Stimulated activated CD8-positive, alpha-beta memory T cell treated with anti-CD3 and anti-CD28 coated beads, Interleukin-7, amount 100 ng/mL, for 48 hours (primary cell): ENCODE results near the gene KCNMA1.

Experiments used
- DNase-seq, 2 donors: peaks; one replicate each; pipeline ENCODE4 v3.0.0-alpha.2; 2020; ENCODE audit warnings: low read depth in 1 of 2; ENCODE audit errors: extremely low read depth in 1 of 2

KCNMA1 gene

GRCh38 chr10:77016855-77017254 is 620.8 kb downstream of the KCNMA1 start:
- no peak for DNase-seq

- no peak for DNase-seq
Measured at GRCh38 chr10:77016278-77016815, 621.3 kb downstream of the KCNMA1 start.

GRCh38 chr10:77015360-77015759 is 622.2 kb downstream of the KCNMA1 start:
- DNase-seq: no peak

GRCh38 chr10:77012812-77013500 is 624.7 kb downstream of the KCNMA1 start:
- no peak for DNase-seq

- DNase-seq: no peak
Measured at GRCh38 chr10:77011874-77012811, 625.5 kb downstream of the KCNMA1 start.

- no peak for DNase-seq
Measured at GRCh38 chr10:77010430-77010829, 627.2 kb downstream of the KCNMA1 start.

GRCh38 chr10:77007834-77008233 is 629.8 kb downstream of the KCNMA1 start:
- DNase-seq: no peak

- no peak for DNase-seq
Measured at GRCh38 chr10:77006836-77007511, 630.6 kb downstream of the KCNMA1 start.

- no peak for DNase-seq
Measured at GRCh38 chr10:77005871-77006270, 631.7 kb downstream of the KCNMA1 start.

- no peak for DNase-seq
Measured at GRCh38 chr10:77004917-77005564, 632.6 kb downstream of the KCNMA1 start.

- no peak for DNase-seq
Measured at GRCh38 chr10:77002872-77003271, 634.7 kb downstream of the KCNMA1 start.

- DNase-seq: no peak
Measured at GRCh38 chr10:77001206-77001605, 636.4 kb downstream of the KCNMA1 start.

GRCh38 chr10:76998451-76998850 is 639.2 kb downstream of the KCNMA1 start:
- no peak for DNase-seq

GRCh38 chr10:76997631-76998030 is 640.0 kb downstream of the KCNMA1 start:
- no peak for DNase-seq

GRCh38 chr10:76995023-76995422 is 642.6 kb downstream of the KCNMA1 start:
- no peak for DNase-seq

GRCh38 chr10:76993213-76993612 is 644.4 kb downstream of the KCNMA1 start:
- no peak for DNase-seq

GRCh38 chr10:76992467-76992866 is 645.1 kb downstream of the KCNMA1 start:
- no peak for DNase-seq

GRCh38 chr10:76991621-76992020 is 646.0 kb downstream of the KCNMA1 start:
- no peak for DNase-seq

GRCh38 chr10:76990561-76990960 is 647.0 kb downstream of the KCNMA1 start:
- no peak for DNase-seq

- DNase-seq: peak; percentile 25 to 46
Measured at GRCh38 chr10:76984559-76985443, 652.8 kb downstream of the KCNMA1 start.
